GM18526 (cell line): ENCODE measurements around the gene FBXL13.

Experiments used
- POLR2A ChIP-seq: IDR thresholded peaks from 3 replicates; pipeline ENCODE4 v1.6.1; 2011; ENCODE audit not compliant: insufficient read length; ENCODE audit errors: extremely low read depth

FBXL13 gene

DNA sequence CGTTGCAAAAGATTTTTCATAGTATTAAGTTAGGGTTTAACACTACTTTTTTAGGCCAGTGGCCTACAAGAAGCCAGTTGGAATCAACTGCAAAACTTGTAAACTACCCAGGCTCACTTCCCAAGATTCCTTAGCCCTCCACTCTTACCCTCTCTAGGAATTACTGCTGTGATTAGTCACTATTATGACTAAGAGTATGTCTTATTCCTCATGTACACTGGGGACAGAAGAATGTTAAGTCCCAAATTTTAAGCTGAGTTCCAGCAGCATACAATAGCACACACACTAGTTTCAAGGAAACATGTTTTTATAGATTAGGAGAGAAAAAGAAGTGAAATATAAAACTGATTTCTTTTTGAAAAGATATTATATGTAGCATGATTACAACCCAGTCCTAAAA lies 42.8 kb downstream of the FBXL13 start:
- TF ChIP-seq POLR2A, result no peak

DNA sequence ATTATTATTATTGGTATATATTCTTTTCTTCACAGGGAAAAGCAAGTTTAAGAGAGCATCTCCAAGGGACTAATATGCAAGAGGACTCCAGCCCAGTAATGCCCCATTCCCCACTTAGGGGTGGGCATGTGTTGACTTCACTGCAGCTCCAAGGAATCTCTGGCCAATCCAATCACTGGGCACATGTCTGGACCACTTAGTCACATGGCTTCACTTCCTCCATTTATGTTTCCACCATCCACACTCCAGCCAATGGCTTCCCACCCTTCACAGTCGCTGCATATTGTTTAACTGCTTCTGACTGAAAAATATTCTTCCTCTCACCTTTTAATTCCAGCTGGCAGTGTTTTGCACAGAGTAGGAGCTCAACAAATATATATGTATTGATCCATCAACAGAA lies 43.6 kb downstream of the FBXL13 start:
- TF ChIP-seq POLR2A, result no peak

DNA sequence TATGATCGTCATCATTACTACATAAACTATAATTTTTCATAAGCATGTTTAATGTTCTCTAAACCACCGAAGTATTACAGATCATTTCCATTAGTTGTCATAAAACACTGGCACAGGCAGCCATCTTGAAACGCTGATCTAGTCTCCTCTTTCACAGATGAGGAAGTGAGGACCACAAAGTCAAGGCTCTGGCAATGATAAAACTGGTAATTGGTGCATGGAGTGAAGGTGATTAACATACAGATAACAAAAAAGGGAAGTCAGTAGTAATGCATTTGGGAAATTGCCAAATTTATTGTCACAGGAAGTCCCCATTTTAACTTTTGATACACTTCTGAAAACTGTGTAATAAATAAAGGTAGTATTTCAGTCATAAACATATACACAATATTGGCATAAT lies 49.3 kb downstream of the FBXL13 start:
- no peak for TF ChIP-seq POLR2A

DNA sequence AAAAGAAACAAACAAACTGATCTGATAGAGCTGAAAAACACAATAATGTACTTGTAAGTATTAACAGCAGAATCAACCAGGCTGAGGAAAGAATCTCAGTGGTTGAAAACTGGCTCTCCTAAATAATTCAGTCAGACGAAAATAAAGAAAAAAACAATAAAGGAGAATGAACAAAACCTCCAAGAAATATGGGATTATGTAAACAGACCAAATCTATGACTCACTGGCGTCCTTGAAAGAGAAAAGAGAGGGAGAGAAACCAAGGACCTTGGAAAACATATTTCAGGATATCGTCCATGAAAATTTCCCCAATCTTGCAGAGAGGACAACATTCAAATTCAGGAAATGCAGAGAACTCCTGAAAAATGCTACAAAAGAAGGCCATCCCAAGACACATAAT lies 62.9 kb downstream of the FBXL13 start:
- TF ChIP-seq POLR2A, result no peak

DNA sequence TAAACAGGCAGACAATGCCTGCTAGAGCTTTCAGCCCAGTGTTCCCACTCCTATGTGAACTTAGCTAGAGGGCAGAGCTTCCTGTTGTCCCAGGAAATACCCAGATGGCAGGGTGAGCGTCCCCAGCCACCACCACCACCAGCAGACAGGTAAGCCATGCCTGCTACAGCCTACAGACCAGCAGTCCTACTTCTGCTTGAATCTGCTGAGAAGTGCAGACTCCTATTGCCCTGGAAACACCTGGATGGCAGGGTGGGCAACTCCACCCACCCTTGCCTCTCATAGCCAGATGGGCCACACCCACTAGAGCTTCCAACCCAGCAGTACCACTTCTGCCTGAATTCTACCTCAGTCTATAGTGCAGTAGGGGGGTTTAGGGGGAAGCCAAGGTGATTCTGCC lies 64.4 kb downstream of the FBXL13 start:
- TF ChIP-seq POLR2A, result no peak

DNA sequence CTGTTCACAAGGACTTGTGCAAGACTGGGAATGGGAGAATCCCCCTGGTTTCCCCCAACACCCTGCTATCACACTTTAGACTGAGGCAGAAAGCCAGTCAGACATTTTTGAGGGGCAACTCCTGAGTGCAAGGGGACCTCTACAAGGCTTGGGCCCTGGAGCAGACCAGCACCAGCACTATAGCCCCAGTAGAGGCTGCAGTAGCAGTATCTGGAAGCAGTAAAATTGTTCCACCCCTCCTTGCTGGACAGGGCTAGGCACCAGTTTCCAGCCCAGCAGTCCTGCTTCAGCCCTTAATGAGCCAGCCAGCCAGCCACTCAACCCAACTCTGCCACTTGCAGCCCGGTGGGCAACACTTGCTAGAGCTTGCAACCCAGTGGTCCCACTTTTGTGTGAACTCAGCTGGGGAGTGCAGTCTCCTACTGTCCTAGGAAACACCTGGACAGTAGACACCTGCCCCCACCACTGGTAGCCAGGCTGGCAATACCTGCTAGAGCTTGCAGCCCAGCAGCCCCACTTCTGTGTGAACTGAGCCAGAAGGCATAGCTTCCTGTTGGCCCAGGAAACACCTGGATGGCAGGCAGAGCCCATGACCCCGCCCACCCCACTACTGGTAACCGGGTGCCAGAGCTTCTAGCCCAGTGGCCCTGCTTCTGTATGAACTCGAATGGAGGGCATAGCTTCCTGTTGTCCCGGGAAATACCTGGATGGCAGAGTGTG lies 65.0 kb downstream of the FBXL13 start:
- TF ChIP-seq POLR2A, result no peak

DNA sequence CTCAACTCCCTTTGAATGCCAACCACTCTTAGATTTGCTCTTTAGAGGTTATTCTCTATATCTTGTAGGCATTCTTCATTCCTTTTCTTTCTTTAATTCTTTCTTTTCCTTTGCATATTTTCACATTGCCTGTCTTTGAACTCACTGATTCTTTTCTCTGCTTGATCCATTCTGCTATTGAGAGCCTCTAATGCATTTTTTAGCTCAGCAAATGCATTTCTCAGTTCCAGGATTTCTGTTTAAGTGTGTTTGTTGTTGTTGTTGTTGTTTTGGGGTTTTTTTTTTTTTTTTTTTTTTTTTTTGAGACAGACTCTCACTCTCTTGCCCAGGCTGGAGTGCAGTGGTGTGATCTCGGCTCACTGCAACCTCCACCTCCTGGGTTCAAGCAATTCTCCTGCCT lies 71.6 kb downstream of the FBXL13 start:
- no peak for TF ChIP-seq POLR2A

DNA sequence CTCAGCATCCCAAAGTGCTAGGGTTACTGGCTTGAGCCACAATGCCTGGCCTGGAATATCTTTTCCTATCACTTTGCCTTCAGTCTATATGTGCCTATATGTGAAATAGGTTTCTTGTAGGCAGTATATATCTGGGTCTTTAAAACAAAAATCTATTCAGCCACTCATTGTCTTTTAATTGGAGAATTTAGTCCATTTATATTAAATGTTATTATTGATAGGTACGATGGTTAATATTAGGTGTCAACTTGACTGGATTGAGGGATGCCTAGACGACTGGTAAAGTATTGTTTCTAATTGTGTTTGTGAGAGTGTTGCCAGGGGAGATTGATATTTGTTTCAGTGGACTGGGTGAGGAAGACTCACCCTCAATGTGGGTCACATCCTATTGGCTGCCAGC lies 73.4 kb downstream of the FBXL13 start:
- TF ChIP-seq POLR2A, result no peak

DNA sequence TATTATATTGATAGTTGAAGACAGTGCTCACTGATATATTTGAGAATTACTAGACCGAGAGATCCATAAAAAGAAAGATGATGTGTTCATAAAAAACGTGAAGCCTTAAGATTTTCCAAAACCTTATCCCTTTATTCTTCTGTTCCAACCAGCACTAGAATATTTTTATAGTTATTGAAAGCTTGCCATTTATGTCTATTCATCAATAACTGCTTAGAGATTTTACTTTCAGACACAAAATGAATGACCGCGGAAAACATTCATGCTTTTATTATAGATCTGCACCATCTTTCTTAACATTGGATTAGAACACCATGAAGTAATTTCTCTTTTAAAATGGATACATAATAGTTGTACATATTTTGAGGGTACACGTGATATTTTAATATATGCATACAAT lies 77.6 kb downstream of the FBXL13 start:
- TF ChIP-seq POLR2A, result no peak

DNA sequence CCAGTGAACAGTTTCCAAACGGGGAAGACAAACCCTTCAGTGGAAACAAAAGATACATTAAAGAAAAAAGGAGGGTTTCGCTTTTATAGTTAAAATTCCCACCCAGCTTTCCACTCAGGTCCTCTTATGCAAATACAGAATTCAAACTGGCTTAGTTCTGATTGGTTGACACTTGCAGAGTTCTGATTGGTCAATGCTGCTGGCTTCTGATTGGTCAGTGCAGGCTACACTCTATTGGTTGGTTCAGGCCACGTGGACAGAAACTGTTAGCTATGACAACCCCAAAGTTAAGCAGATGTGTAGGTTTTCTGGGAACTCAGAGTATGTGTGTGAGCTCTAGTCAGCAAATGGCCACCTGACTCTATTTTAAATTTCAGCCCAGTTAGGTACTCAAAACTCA lies 80.0 kb downstream of the FBXL13 start:
- no peak for TF ChIP-seq POLR2A

DNA sequence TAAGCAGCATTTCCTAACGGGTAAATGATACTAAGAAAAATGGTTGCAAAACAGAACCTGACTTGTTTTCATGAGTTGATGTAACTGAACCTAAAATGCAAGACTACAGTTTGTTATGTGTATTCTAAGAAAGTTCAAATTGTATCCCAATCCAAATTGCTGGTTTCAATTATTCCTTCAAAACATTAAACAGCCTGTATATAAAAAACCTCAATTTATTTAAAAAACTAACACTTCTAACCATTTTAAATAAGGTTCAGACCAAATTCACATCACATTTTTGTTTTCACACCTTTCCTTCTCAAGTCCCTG lies 80.9 kb downstream of the FBXL13 start:
- TF ChIP-seq POLR2A, result no peak

DNA sequence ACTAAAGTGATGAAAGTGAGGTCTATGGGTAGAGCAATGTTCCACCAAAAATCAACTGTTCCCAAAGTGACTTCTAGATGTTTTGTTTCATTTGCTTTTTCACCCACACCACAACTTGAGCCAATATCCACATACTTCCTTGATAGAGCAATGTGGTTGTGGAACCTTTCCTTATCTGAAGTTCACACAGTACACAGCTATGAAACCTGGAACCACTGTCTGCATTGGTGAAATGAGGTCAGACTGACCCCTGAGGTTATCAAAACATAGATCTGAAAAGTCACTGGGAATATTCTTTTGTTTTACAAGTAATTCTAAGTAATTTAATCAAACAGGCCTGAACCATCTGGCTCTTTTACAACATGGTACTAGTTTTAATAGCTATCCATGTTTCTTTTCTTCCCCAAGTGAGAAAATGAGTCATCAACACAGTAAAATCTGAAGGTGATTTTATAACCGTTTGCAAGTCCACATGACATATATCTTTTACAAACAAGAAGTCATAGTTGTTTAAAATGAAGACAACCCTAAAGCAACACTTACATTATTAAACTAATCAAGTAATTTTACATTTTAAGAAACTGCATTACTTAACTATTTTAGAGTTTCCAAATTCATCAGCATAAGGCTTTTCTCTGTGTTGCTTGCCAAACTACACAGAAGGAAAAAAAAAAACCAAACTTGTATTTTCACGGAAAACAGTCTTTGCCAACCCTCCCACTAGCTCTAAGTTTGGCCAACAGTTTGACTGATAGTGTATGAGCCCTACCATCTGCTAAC lies 81.5 kb downstream of the FBXL13 start:
- TF ChIP-seq POLR2A, result no peak

DNA sequence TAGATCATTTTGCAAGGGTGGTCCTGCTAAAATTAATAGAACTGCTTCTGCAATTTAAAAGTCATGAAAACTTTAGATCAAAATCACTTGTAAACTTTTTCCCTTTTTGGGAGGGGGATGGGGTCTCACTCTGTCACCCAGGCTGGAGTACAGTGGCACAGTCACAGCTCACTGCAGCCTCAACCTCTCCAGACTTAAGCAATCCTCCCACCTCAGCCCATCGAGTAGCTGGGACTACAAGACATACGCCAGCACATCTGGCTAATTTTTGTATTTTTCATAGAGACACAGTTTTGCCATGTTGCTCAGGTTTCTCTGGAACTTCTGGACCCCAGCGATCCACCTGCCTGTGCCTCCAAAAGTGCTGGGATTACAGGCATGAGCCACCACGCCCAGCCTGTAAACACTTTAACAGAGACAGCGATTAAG lies 82.1 kb downstream of the FBXL13 start:
- no peak for TF ChIP-seq POLR2A

DNA sequence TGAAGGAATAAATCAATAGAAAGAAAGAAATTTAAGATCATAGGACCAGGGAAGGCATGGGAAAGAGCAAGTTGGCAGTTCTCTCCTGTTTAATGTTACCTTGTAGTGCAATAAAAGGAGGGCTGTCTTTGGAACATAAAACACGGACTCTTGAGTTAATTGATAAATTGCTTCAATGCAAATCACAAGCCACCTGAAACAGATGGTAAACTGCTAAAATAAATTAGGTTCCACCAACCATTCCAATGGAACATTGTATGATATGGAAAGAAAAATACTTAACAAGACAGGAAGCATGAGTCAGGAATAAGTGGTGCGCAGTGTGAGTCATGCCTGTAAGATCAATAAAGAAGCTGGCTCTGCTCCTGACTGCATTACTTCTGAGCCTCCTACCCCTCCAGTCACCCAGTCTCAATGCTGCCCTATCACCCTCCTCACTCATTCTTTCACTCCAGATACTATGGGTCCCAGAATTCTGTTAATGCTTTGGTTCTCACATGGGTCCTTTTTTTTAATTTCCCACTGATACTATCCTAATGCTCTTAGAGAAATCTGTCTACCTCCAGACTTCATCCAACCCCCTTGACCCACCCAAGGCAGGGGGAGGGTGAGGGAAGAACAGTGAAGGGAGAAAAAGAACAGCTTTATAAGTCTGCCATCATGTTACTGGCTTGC lies 82.9 kb downstream of the FBXL13 start:
- TF ChIP-seq POLR2A, result no peak

DNA sequence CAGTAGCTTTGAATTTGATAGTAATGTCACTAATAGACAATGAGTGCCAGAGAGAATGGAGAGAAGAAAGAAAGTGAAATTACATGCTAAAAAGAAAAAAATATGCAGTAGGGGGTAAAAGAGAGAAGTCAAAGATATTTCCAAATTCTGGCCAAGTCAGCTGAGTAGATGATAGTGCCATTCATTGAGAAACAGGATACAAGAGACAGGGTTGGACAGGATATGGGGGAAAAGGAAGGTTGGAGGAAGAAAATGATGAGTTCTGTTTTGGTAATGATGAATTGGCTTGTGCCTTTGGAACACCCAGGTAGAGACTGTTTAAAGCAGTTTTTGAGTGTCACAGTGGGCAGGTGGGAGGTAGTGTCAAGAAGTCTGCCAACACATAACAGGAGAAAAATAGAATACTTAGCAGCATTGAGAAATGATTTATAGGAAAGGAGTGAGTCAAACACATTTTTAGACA lies 83.5 kb downstream of the FBXL13 start:
- TF ChIP-seq POLR2A, result no peak

DNA sequence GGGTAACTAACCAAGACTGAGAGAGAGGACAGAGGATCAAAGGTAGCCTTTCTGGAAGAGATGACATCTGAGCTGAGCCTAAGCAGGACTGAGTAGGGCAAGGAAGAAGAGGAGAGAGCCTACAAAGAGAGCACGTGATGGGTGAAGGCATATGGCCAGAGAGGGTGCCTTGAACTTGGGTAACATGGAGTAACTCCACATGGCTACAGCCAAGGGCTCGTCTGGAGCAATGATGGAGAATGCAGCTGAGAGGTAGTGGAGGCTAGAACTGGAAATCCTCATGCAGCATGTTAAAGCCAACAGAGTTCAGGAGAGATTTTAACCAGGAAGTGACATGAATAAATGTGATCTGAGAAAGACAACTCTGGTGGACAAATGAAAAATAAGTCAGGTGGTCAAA lies 84.0 kb downstream of the FBXL13 start:
- no peak for TF ChIP-seq POLR2A

DNA sequence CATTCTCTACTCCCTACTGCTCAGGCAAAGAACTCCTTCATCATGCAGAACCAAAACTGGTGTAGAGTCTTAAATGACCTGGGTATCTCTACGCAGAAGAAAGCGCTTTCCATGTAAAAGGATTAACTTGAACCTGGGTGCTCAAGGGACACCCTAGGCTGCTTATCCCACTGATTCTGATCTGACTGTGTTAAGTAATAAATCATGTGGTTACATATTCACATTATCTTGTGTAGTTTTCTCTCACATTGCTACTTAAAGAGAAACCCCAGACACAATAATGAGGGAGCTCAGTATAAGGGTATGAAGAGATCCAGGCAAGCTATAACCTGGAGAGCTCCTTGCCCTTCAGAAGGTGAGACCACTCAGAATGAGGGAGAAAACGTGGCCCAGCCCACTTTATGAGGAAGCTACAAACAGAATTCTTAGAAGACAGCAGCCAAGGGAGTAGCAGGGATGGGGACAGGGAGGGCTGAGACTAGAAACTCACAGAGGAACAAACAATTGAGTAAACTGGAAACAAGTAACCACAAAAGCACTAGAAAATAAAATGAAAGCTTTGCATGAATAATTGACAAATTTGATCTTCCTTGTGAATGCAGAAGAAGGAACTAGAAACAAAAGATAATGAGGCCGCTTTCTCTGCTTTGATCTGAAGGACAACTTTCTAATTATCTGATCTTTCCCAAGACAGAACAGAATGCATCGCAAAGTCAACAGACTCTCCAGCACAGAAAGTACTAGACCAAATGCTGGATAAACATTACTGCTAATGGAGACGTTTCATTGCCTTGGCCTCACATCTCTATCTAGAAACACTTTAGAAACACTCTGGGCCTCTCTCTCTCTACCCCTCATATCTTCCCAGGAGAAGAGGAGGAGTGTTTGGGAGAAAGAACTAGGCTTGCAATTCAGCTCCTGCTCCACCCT lies 85.7 kb downstream of the FBXL13 start:
- TF ChIP-seq POLR2A, result no peak
